GM18498 (cell line): ENCODE results near the gene UBXN6.

Experiments used
- ATAC-seq: cut with Tn5 transposase; IDR thresholded peaks from one replicate; pipeline ENCODE4 v1.9.1; 2021; ENCODE audit warnings: mild to moderate bottlenecking, moderate library complexity; ENCODE audit not compliant: unreplicated experiment

Gene UBXN6

GRCh38 chr19:4493929-4494690, 36.5 kb upstream of the UBXN6 start:
- ATAC-seq, result no peak

DNA sequence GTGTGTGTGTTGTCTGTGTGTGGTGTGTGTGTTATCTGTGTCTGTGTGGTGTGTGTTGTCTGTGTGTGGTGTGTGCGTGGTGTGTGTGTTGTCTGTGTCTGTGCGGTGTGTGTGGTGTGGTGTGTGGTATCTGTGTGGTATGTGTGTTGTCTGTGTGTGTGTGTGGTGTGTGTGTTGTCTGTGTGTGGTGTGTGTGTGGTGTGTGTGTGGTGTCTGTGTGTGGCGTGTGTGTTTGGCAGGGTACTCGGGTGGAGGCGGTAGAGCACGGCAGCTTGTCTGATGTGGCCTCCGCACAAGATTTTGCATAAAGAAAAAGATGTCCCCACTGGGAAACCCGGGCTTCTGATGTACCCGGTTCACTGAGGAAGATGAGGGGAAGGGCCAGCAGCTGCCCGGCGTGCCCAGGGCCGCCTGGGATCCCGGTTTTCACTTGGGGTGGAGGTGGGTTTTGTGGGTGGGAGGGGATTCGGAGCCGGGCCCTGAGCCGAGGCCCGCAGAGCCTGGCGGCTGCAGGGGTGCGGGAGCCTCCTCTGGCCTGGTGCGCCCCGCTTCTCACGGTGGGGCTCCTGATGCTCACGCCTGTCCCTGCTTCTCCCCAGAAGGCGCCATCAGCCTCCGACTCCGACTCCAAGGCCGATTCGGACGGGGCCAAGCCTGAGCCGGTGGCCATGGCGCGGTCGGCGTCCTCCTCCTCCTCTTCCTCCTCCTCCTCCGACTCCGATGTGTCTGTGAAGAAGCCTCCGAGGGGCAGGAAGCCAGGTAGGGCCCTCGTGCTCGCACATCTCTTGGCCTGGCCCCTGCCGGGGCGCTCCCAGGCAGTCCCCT, 35.7 kb upstream of the UBXN6 start:
- no peak for ATAC-seq

DNA sequence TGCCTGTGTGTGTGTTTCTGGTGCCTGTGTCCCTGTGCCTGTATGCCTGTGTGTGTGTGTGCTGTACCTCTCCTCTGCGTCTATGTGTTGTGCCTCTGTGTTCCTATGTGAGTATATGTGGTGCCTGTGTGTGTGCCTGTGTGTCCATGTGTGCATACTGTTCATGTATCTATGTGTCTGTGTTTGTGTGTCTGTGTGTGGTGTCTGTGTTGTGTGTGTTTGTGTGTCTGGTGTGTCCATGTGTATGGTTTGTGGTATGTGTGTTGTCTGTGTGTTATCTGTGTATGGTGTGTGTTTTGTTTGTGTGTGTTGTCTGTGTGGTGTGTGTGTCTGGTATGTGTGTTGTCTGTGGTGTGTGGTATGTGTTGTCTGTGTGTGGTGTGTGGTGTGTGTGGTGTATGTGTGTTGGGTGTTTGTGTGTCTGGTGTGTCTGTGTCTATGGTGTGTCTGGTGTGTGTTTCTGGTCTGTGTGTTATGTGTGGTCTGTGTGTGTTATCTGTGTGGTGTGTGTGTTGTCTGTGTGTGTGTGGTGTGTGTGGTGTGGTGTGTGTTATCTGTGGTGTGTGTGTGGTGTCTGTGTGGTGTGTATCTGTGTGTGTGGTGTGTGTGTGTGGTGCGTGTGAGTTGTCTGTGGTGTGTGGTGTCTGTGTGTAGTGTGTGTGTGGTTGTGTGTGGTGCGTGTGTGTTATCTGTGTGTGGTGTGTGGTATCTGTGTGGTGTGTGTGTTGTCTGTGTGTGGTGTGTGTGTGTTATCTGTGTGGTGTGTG, 34.9 kb upstream of the UBXN6 start:
- no peak for ATAC-seq

DNA sequence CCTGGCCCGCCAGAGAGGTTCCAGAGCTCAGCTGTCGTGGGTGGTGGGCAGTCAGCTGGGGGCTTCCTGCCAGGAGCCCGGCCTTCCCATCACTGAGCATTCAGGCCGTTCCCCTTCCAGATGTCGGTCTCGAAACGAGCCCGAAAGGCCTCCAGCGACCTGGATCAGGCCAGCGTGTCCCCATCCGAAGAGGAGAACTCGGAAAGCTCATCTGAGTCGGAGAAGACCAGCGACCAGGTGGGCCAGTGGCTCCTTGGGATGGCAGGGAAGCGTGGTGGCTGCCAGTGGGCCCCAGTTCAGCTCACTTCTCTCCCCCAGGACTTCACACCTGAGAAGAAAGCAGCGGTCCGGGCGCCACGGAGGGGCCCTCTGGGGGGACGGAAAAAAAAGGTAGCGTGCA, 33.9 kb upstream of the UBXN6 start:
- no peak for ATAC-seq

GRCh38 chr19:4488496-4488895, 30.9 kb upstream of the UBXN6 start:
- ATAC-seq, result no peak

GRCh38 chr19:4487572-4487971, 30.0 kb upstream of the UBXN6 start:
- ATAC-seq, result no peak

- ATAC-seq, result no peak
Observed at GRCh38 chr19:4483385-4483784, 25.8 kb upstream of the UBXN6 start.

DNA sequence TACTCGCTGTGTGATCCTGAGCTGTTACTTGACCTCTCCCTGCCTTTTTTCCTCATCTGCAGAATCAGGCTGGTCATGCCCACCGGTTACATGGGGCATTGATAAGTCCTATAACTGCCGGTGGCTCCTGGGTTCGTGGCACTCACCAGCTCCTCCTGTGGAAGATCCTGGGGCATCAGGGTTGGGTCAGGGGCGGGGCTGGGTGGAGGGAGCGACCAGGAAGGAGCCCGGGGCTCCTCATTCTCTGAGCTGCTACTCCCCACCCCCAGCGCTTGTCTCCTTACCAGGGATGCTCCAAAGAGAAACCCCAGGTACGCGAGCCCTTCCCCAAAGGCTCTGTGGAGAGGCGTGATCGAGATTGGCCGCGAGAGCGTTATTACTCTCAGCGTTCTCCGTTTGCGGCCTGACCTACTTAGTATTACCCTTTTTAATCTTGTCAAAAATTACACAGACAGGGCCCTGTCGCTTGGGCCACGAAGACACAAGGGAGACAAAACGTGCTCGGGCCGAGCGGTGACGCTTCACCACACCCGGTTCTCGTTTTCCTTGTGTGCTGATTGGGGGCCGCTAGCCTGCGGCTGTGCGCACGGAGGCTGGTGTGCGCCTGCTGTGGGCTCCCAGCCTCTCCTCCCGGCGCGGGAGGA, 25.2 kb upstream of the UBXN6 start:
- ATAC-seq, result no peak

GRCh38 chr19:4477034-4477801, 19.6 kb upstream of the UBXN6 start:
- no peak for ATAC-seq

DNA sequence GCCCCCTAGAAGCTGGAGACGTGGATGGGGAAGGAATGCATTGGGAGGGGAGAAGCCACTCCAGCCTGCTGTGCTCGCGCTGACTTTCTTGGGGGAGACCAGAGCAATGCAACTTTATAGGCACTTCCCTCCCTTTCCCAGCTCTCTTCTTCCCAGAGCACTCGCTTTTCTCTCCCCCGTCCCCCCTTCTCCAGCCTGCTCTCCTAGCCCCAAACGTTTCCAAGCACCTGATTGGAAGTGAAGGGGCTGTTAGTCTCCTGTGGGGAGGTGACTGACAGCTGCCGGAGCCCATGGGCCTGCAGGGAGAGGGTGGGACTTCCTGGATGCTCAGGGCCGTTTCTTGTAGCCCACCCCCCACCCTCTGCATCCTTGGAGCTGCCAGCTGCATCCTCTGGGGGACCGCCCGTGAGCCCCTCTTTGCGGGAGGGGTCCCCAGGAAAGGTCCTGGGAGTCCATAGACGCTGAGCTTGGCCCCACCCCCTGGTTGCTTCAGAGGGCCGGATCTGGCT, 17.0 kb upstream of the UBXN6 start:
- ATAC-seq, result no peak

GRCh38 chr19:4473763-4474513, 16.3 kb upstream of the UBXN6 start:
- ATAC-seq, result no peak

DNA sequence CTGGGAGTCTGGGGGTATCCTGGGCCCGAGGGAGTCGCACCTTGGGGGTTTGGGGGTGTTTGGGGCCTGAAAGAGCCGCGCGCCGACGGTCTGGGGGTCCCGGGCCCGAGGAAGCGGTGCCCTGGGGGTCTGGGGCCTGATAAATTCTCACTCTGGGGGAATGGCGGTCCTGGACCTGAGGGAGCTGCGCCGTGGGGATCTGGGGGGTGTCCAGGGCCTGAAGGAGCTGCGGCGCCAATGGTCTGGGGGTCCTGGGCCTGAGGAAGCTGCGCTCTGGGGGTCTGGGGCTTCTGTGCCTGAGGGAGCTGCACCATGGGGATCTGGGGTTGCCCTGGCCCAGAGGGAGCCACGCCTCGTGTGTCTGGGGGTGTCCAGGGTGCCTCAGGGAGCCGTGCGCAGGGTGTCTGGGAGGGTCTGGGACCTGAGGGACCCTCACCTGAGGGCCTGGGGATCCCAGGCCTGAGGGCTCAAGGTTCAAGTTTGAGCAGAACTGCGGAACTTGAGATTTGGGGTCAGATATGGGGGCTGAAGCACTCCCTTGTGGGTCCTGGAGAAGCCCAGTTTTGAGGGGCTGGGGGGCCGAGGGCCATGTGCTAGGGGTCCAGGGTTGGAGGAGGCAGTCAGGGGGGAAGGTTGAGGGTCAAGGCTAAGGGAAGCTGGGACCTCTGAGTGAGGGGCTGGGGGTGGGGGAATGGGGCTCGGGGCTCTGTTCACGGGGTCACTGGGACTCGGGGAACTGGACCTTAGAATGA, 15.6 kb upstream of the UBXN6 start:
- no peak for ATAC-seq

GRCh38 chr19:4472174-4472974, 14.8 kb upstream of the UBXN6 start, which contains the start of gene HDGFL2:
HDGFL2 (plus strand) TSS chr19:4472297; CDS start chr19:4472351, 54 bp downstream.
- ATAC-seq, result peak; percentile 6

DNA sequence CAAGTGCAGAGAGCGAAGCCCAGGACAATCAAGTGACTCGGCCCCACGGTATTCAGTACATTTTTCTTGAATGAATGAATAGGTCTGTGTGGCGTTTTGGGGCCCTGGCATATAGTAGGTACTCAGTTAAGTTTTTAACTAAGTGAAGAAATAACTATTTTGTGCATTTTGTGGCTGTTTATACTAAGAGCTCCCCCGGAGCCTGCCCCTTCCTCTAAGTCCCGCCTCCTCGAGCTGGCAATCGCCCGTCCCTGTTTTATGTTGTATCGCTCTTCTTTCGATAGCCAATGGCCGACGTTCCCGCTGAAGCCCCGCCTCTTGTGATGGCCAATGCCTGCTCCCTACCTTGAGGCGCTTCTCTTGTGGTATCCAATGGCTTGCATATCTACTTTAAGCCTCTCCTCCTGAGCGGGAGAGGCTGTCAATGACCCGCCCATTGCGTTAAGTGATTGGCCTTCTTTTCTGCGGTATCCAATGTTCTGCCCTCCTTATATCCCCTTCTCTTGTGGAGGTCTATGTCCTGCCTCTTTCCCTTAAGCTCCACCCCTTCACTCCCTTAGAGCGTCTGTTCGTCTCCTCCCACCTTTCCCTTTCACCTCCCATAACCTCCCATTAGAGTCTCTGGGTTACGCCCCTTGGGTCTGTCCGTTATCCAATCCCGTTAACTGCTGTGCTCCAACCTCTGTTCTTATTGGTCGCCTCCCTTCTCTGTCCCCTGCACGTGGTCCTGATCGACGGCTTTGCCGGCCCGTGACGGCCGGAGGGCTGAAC, 14.0 kb upstream of the UBXN6 start:
- peak; percentile 84 for ATAC-seq

DNA sequence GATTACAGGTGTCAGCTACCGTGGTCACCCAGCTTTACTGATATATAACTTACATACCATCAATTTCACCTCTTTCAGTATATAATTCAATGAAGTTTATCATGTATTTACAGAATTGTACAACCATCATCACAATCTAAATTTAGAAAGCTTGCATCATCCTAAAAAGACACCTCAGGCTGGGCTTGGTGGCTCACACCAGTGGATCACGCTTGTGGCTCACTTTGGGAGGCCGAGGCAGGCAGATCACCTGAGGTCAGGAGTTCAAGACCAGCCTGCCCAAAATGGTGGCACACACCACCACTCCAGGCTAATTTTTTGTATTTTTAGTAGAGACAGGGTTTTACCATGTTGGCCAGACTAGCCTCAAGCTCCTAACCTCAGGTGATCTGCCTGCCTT, 10.2 kb upstream of the UBXN6 start:
- ATAC-seq, result no peak

DNA sequence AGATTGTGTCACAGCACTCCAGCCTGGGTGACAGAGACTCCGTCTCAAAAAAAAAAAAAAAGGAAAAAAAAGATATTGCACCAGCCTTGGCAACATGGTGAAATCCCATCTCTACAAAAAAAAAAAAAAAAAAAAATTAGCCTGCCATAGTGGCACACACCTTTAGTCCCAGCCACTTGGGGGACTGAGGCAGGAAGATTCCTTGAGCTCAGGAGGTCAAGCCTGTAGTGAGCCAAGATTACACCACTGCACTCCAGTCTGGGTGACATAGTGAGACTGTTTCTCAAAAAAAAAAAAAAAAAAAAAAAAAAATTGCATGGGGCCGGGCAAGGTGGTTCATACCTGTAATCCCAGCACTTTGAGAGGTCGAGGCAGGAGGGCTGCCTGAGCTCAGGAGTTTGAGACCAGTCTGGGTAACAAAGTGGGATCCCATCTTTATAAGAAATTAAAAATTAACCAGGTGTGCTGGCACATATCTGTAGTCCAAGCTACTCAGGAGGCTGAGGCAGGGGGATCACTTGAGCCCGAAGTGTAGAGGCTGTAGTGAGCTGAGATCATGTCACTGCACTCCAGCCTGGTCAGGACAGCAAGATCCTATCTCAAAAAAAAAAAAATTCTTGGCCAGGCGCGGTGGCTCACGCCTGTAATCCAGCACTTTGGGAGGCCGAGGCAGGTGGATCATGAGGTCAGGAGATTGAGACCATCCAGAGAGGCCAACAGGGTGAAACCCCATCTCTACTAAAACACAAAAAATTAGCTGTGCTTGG, 7.4 kb upstream of the UBXN6 start:
- no peak for ATAC-seq
